ENCODE data around the gene KIF26B. TPM values are rescaled to one million over a fixed set of nuclear protein-coding genes. Genes with fewer than 3 reads are reported as not detected.

KIF26B gene
- total RNA-seq, 1 experiment from 2014 or later: 1.2 TPM

DNA sequence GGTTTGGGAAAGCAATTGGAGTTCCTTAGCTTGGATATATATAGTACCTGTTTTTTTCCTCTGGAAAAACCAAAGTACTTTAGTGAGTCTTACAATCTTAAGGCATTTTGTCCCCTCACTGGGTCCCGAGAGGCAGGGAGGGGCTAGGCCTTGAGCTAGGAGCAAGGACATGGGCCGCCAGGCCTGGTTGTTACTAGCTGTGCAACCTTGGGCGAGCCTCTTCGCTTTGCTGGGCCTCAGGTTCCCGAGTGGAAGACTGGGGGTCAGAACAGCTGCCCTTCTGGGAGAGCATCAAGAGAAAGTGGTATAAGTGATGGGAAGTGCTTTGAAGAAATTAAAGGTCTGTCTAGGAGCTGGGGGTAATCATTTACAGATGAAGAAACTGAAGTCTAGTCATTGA lies 553.2 kb downstream of the KIF26B start:
- H3K4me3 Mint-ChIP-seq: no peak overlapping the region
- TF ChIP-seq FOXP4 (CRISPR knock-in tag; IDR thresholded peaks at IDR 0.05) (no peak), SMAD4 (CRISPR knock-in tag; IDR thresholded peaks at IDR 0.05) (no peak), E2F4 (CRISPR knock-in tag; IDR thresholded peaks at IDR 0.05; ENCODE audit: borderline replicate concordance, low read depth) (no peak), ZNF671 (CRISPR knock-in tag; IDR thresholded peaks at IDR 0.05) (no peak), FOXP1 (CRISPR knock-in tag; IDR thresholded peaks at IDR 0.05; ENCODE audit: borderline replicate concordance) (no peak), ZMAT4 (CRISPR knock-in tag; IDR thresholded peaks at IDR 0.05) (no peak), SOX15 (CRISPR knock-in tag; IDR thresholded peaks at IDR 0.05) (no peak), IRF2 (CRISPR knock-in tag; IDR thresholded peaks at IDR 0.05; ENCODE audit: borderline replicate concordance, low read depth) (no peak), ELF4 (CRISPR knock-in tag; IDR thresholded peaks at IDR 0.05; ENCODE audit: low read depth) (no peak), PRDM15 (CRISPR knock-in tag; IDR thresholded peaks at IDR 0.05) (no peak), TP53 (CRISPR knock-in tag; IDR thresholded peaks at IDR 0.05) (no peak), NFATC4 (CRISPR knock-in tag; IDR thresholded peaks at IDR 0.05) (no peak), ZNF396 (CRISPR knock-in tag; IDR thresholded peaks at IDR 0.05; ENCODE audit: borderline replicate concordance) (no peak), TEAD4 (CRISPR knock-in tag; IDR thresholded peaks at IDR 0.05) (no peak)
- TF ChIP-seq, protein P1, sequence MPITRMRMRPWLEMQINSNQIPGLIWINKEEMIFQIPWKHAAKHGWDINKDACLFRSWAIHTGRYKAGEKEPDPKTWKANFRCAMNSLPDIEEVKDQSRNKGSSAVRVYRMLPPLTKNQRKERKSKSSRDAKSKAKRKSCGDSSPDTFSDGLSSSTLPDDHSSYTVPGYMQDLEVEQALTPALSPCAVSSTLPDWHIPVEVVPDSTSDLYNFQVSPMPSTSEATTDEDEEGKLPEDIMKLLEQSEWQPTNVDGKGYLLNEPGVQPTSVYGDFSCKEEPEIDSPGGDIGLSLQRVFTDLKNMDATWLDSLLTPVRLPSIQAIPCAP (CRISPR knock-in tag; IDR thresholded peaks at IDR 0.05): no peak
- TF ChIP-seq, protein P2, sequence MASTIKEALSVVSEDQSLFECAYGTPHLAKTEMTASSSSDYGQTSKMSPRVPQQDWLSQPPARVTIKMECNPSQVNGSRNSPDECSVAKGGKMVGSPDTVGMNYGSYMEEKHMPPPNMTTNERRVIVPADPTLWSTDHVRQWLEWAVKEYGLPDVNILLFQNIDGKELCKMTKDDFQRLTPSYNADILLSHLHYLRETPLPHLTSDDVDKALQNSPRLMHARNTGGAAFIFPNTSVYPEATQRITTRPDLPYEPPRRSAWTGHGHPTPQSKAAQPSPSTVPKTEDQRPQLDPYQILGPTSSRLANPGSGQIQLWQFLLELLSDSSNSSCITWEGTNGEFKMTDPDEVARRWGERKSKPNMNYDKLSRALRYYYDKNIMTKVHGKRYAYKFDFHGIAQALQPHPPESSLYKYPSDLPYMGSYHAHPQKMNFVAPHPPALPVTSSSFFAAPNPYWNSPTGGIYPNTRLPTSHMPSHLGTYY (CRISPR knock-in tag; IDR thresholded peaks at IDR 0.05): no peak
- ATAC-seq (no peak), DNase-seq (ENCODE audit: low spot score) (no peak)
- no peaks in the 10 kb centered on the region for H3K36me3 Mint-ChIP-seq
- H3K4me1 Mint-ChIP-seq: peaks cover 23% of the 10 kb centered on the region
- H3K9me3 Mint-ChIP-seq: no peaks in the 10 kb centered on the region
- CTCF ChIA-PET: no interaction called here
- H3K27ac Mint-ChIP-seq: no peak overlapping the region
- no peaks in the 10 kb centered on the region; the same call in 1 of the 2 replicates for H3K27me3 Mint-ChIP-seq (ENCODE audit: low read depth)
- POLR2A ChIA-PET: interaction anchor here (0.6 kb wide), 1 partner anchor 882 kb away, joined by 4 read pairs; no protein-coding TSS in a partner anchor
